Fibroblast of lung (primary cell): ENCODE data around the gene ARMC8. TPM values are rescaled to one million over a fixed set of nuclear protein-coding genes. Genes with fewer than 3 reads are reported as not detected.

Experiments
- DNase-seq, 2 donors: peaks; one replicate each; pipeline versions ENCODE4 v3.0.0 to v3.0.0-alpha.2; 2010; ENCODE audit warnings: low read depth in 2 of 2
- H2AFZ ChIP-seq: 2 replicates; pipeline ENCODE4 v1.5.1; 2012; ENCODE audit warnings: low read length, control low read depth, inconsistent platforms
- H3K27ac ChIP-seq: 2 replicates; pipeline ENCODE4 v1.5.1; 2011; ENCODE audit warnings: low read length, control low read depth; ENCODE audit not compliant: insufficient read depth
- H3K27me3 ChIP-seq: 2 replicates; pipeline ENCODE4 v1.5.1; 2011; ENCODE audit warnings: mild to moderate bottlenecking, low read length; ENCODE audit not compliant: control insufficient read depth, insufficient read depth
- H3K36me3 ChIP-seq: 2 replicates; pipeline ENCODE4 v1.5.1; 2011; ENCODE audit warnings: low read length; ENCODE audit not compliant: control insufficient read depth, insufficient read depth
- H3K4me1 ChIP-seq: 2 replicates; pipeline ENCODE4 v1.5.1; 2011; ENCODE audit warnings: low read length; ENCODE audit not compliant: control insufficient read depth, insufficient read depth; ENCODE audit errors: extremely low read depth
- H3K4me2 ChIP-seq: 2 replicates; pipeline ENCODE4 v1.5.1; 2011; ENCODE audit warnings: low read length, control low read depth; ENCODE audit not compliant: insufficient read depth; ENCODE audit errors: extremely low read depth
- H3K4me3 ChIP-seq, 4 experiments: fragments of 200-600 bp in 1 of 4; sonication (generic) in 1 of 4; replicated peaks in 1 of 4; 2 replicates each; pipeline ENCODE4 v1.5.1; 2011 to 2016; ENCODE audit warnings: low read length in 4 of 4, low read depth in 3 of 4, mild to moderate bottlenecking in 3 of 4, control low read depth in 2 of 4, inconsistent platforms in 1 of 4, mixed read lengths in 1 of 4; ENCODE audit not compliant: insufficient read depth in 1 of 4; ENCODE audit errors: control extremely low read depth in 1 of 4
- H3K79me2 ChIP-seq: 2 replicates; pipeline ENCODE4 v1.5.1; 2012; ENCODE audit warnings: mild to moderate bottlenecking, low read length, inconsistent platforms; ENCODE audit not compliant: control insufficient read depth, insufficient read depth
- H3K9ac ChIP-seq: 2 replicates; pipeline ENCODE4 v1.5.1; 2011; ENCODE audit warnings: mild to moderate bottlenecking, low read length, control low read depth; ENCODE audit not compliant: insufficient read depth
- H3K9me3 ChIP-seq: 2 replicates; pipeline ENCODE4 v1.5.1; 2012; ENCODE audit warnings: low read depth, low read length; ENCODE audit not compliant: control insufficient read depth, insufficient read depth
- H4K20me1 ChIP-seq: 2 replicates; pipeline ENCODE4 v1.5.1; 2011; ENCODE audit warnings: low read length; ENCODE audit not compliant: control insufficient read depth, insufficient read depth; ENCODE audit errors: extremely low read depth
- CTCF ChIP-seq, 2 donors: IDR thresholded peaks in 1 of 2; conservative IDR thresholded peaks in 1 of 2; 1 replicate in 1 of 2; 2 replicates in 1 of 2; pipeline ENCODE4 v1.5.1; 2011 to 2012; ENCODE audit warnings: low read length in 2 of 2, control low read depth in 1 of 2, inconsistent platforms in 1 of 2, low read depth in 1 of 2, mild to moderate bottlenecking in 1 of 2
- EZH2 ChIP-seq: IDR thresholded peaks from 2 replicates; pipeline ENCODE4 v1.5.1; 2012; ENCODE audit warnings: low read length, control low read depth, mild to moderate bottlenecking; ENCODE audit errors: missing control alignments
- polyA minus RNA-seq: library from RNA; depleted of rRNA, polyadenylated mRNA; stranded (reverse); fragments of >200 nt; gene quantifications from 2 replicates; pipeline ENCODE4 v1.2.3, GENCODE V29; 2011; ENCODE audit warnings: low replicate concordance
- polyA plus RNA-seq, 2 donors: library from polyadenylated mRNA; depleted of rRNA in 1 of 2; stranded (reverse) in 1 of 2; unstranded in 1 of 2; fragments of >200 nt; gene quantifications; 2 replicates each; pipeline ENCODE4 v1.2.1, GENCODE V29; 2011 to 2012; ENCODE audit warnings: missing spikeins in 1 of 2
- total RNA-seq: library from RNA; depleted of rRNA; stranded (reverse); fragments of >200 nt; gene quantifications from 2 replicates; pipeline ENCODE4 v1.2.1, GENCODE V29; 2014

The ARMC8 gene
- total RNA-seq (45.9 and 49.6 TPM in 2 replicates), polyA plus RNA-seq (43.6 and 44.7 TPM in 2 replicates), polyA minus RNA-seq (112 and 169 TPM in 2 replicates)
- polyA plus RNA-seq (2012), result 24.9 and 25.3 TPM in 2 replicates

DNA sequence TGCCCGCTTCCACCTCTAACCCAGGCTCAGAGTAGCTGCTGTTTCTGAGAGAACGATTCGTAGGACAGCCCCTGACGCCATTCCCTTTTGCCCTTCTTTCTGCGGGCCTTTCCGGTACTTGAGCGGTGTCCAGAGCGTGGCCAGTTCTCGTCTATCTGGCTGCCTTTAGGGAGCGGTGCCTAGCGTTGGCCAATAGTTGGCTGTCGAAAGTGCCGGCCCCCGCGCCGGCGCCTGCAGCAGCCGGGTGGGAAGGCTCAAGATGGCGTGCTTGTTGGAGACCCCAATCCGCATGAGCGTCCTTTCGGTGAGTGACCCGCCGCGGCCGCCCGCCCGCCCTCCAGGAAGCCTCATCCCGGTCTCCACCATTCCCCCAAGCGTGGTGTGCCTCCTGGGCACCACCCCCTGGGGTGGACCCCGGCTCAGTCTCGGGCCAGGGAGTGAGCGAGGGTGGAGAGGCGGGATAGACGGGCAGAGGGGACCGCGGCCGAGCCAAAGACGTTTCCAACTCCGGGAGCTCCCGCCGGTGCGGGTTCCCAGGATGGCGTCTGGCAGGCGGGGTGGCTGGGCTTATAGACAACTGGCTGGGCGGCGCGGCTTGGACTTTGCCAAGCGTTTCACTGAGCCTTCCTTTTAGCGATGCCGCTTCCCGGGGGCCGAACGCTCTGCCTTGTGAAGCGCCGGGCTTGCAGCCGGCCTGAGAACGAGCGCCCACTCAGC lies at the start of gene ARMC8:
Gene ARMC8 (plus strand): TSS at position 6 of the 717 bp plus-strand sequence. CDS start 254 bp downstream, at position 260.
- H3K9ac ChIP-seq, result peak within 1 kb of the TSS; percentile 93
- H3K27ac ChIP-seq, result peak within 1 kb of the TSS; percentile 94
- TF ChIP-seq CTCF (conservative IDR thresholded peaks at IDR 0.05 in 1 of 2, IDR thresholded peaks at IDR 0.05 in 1 of 2; ENCODE audit: low read depth in 1 of 2, low read length in 2 of 2) (no peak), EZH2 (no peak)
- H3K4me2 ChIP-seq, result peak within 1 kb of the TSS; percentile 74
- H4K20me1 ChIP-seq, result peaks cover 2% of the 10 kb centered on the region
- no peaks in the 10 kb centered on the region for H3K36me3 ChIP-seq
- H3K4me3 ChIP-seq, result peak within 1 kb of the TSS; percentile 73 to 98 (median 84)
- no peaks in the 10 kb centered on the region for H3K27me3 ChIP-seq
- peak within 1 kb of the TSS; percentile 97 for H2AFZ ChIP-seq
- peaks cover 2% of the 10 kb centered on the region for H3K4me1 ChIP-seq
- peak in 1 of 2 donors; percentile 91 for DNase-seq
- H3K79me2 ChIP-seq, result peaks cover 41% of the 10 kb centered on the region
- H3K9me3 ChIP-seq, result no peaks in the 10 kb centered on the region

- no peaks in the 10 kb centered on the region for H4K20me1 ChIP-seq
- no peak for DNase-seq
- no peak overlapping the region for H3K9ac ChIP-seq
- no peak overlapping the region for H3K27ac ChIP-seq
- no peaks in the 10 kb centered on the region for H3K4me1 ChIP-seq
- H3K36me3 ChIP-seq, result no peaks in the 10 kb centered on the region
- TF ChIP-seq EZH2 (no peak), CTCF (conservative IDR thresholded peaks at IDR 0.05 in 1 of 2, IDR thresholded peaks at IDR 0.05 in 1 of 2; ENCODE audit: low read depth in 1 of 2, low read length in 2 of 2) (no peak)
- H3K27me3 ChIP-seq, result peaks cover 2% of the 10 kb centered on the region
- no peak overlapping the region for H3K4me3 ChIP-seq
- no peak overlapping the region for H2AFZ ChIP-seq
- H3K9me3 ChIP-seq, result no peaks in the 10 kb centered on the region
- no peaks in the 10 kb centered on the region for H3K79me2 ChIP-seq
- H3K4me2 ChIP-seq, result no peak overlapping the region
Observed at GRCh38 chr3:138137861-138138260, 49.2 kb upstream of the ARMC8 start.

- H3K79me2 ChIP-seq, result no peaks in the 10 kb centered on the region
- H3K27me3 ChIP-seq, result peaks cover 2% of the 10 kb centered on the region
- no peaks in the 10 kb centered on the region for H4K20me1 ChIP-seq
- DNase-seq, result no peak
- H3K9ac ChIP-seq, result no peak overlapping the region
- H3K4me3 ChIP-seq, result no peak overlapping the region
- H2AFZ ChIP-seq, result no peak overlapping the region
- TF ChIP-seq EZH2, result no peak
- no peak for TF ChIP-seq CTCF (conservative IDR thresholded peaks at IDR 0.05 in 1 of 2, IDR thresholded peaks at IDR 0.05 in 1 of 2; ENCODE audit: low read depth in 1 of 2, low read length in 2 of 2)
- H3K4me1 ChIP-seq, result no peaks in the 10 kb centered on the region
- H3K4me2 ChIP-seq, result no peak overlapping the region
- no peaks in the 10 kb centered on the region for H3K9me3 ChIP-seq
- H3K36me3 ChIP-seq, result no peaks in the 10 kb centered on the region
- H3K27ac ChIP-seq, result no peak overlapping the region
Observed at GRCh38 chr3:138139691-138140090, 47.4 kb upstream of the ARMC8 start.
